NCI-H82 treated with DMSO at 0.1 percent for 48 hours (cell line): ENCODE results near the gene SLC44A3.

Experiments
- DNase-seq: peaks from one replicate; lab custom pipeline; 2025; ENCODE audit not compliant: unreplicated experiment; lab: John Stamatoyannopoulos, UW

The SLC44A3 gene

DNA sequence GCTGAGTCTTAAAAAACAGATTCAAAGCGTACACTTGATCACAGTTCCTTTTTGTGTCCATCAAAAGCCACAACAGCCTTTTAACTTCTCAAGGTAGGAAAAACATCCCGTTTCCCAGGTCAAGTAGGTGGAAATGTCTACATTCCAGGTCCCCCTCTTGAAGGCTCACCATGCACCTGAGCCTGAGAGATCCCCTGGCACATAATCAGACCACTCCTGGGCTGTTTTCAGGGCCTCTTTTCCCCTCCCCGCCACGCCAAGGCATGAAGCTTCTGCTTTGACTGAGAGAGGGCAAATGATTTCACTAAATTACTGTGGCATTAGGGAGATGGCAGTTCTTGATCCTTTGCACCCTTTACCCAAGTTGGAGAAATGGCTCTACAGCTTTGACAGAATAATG is 85.0 kb downstream of the SLC44A3 start:
- DNase-seq, result no peak

- no peak for DNase-seq
Observed at GRCh38 chr1:94906382-94906781, 86.2 kb downstream of the SLC44A3 start.

- no peak for DNase-seq
Observed at GRCh38 chr1:94907136-94907535, 87.0 kb downstream of the SLC44A3 start.

DNA sequence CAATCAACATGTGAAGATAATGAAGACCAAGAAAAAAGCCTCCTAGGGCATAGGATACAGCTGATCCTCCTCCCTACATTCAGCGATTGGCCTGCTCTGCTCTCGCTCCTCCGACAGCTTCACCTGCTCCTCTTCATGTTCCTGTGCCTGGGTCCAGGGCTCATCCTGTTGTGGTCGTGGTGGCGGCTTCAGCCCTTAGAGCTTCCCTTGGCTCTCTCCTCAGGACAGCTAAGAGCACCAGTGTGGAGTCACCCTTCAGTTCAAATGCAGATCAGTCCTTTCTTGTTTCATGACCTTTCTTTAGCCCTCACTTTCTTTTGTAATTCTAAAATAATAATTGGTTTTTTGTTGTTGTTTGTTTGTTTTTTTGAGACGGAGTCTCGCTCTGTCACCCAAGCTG is 88.0 kb downstream of the SLC44A3 start:
- DNase-seq, result no peak

- no peak for DNase-seq
Observed at GRCh38 chr1:94908965-94909364, 88.8 kb downstream of the SLC44A3 start.

DNA sequence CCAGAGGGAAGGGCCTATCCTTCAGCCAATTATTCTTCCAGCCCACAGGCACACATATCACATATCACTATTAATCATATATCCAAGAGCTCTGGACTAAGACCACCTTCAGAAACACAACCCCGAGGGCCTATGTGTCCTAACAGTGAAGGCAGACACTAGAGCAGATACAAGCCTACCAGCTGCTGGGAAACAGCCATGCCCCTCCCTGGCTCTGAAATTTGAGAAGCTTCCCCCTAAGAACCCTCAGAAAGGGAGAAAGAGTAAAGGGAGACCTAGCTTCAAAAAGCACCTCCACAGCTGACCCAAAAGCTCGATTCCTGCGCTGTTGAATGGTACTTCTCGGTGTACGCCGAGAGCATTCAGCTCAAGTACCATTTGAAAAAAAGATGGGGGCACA is 89.3 kb downstream of the SLC44A3 start:
- DNase-seq, result no peak

GRCh38 chr1:94912263-94913184 is 92.4 kb downstream of the SLC44A3 start:
- peak; percentile 3 for DNase-seq

DNA sequence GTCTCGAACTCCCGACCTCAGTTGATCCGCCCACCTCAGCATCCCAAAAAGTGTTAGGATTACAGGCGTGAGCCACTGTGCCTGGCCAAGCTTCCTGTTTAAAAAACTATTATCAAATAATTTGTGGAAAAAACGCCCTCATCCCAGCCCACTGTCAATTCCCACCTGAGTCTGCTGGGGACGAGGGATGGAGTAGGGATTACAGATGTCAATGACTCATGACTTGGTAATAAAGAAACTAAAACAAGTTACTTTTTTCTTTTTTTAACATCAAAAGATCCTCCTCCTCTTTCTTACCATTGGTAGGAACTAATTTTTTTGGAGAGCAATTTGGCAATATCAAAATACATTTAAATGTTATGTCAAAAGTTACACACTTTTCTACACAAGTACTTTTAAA is 97.1 kb downstream of the SLC44A3 start:
- DNase-seq, result no peak

- no peak for DNase-seq
Observed at GRCh38 chr1:94919241-94920030, 99.3 kb downstream of the SLC44A3 start.

DNA sequence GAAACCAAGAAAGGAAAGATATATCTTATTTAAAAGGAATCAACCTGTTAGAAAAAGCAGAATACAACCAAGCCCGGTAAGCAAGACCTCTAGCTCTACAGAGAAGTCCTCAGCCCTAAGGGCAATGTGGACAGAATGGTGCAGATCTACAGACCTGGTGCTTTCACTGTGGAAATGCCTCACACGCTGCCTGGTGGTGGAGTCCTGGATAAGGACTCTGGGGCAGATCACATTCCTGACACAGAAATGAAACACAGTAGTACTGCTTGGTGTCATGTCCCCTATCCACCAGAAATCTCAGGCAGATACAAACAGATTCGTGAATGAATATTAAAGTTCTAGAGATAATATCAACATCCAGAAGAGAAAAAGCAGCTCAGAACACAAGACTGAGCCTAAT is 99.9 kb downstream of the SLC44A3 start:
- no peak for DNase-seq

- no peak for DNase-seq
Observed at GRCh38 chr1:94921977-94922376, 101.8 kb downstream of the SLC44A3 start.

- no peak for DNase-seq
Observed at GRCh38 chr1:94922761-94923331, 102.7 kb downstream of the SLC44A3 start.

DNA sequence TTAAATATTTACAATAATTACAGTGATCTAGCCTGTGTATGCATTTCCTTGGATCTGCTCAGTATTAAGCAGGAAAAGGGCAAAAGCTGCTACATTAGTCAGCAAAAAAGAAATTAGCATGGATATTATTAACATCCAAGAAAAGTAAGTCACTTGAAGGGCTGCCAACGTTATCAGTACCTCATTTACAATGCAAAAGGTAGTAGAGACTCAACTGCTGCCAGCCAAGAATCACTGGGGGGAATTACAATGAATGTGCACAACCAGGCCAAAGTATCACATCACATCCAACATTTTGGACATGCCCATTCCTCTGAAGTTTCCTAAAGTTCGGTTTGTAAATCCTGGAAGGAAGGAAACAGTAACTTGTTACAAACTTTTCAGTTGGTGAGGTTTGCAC is 104.8 kb downstream of the SLC44A3 start:
- DNase-seq, result no peak

DNA sequence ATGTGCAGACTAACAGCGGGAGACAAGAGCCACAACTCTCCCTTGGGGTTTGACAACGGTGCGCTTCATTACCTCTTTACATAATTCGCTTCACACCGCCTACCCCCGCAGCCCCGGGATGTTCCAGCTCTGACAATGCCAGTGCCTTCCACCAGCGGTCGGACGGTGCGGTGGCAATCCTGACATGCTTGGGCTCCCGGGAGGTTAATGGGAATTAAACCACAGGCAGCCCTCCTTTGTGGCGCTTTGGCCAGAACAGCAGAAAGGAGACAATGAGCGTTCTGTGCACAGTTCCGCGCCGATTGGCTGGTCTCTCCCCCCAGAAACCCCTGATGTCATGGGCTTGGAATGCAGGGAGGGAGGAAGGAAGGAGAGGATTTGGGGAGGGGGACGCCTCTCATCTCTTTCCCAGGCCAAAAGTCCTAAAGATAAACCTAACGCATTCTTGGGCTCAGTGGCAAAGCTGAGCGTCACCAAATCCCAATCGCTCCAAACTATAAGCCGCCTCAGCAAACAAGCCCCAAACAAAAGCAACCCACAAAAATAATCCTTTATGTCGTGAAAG is 105.5 kb downstream of the SLC44A3 start:
- peak; percentile 65 for DNase-seq

DNA sequence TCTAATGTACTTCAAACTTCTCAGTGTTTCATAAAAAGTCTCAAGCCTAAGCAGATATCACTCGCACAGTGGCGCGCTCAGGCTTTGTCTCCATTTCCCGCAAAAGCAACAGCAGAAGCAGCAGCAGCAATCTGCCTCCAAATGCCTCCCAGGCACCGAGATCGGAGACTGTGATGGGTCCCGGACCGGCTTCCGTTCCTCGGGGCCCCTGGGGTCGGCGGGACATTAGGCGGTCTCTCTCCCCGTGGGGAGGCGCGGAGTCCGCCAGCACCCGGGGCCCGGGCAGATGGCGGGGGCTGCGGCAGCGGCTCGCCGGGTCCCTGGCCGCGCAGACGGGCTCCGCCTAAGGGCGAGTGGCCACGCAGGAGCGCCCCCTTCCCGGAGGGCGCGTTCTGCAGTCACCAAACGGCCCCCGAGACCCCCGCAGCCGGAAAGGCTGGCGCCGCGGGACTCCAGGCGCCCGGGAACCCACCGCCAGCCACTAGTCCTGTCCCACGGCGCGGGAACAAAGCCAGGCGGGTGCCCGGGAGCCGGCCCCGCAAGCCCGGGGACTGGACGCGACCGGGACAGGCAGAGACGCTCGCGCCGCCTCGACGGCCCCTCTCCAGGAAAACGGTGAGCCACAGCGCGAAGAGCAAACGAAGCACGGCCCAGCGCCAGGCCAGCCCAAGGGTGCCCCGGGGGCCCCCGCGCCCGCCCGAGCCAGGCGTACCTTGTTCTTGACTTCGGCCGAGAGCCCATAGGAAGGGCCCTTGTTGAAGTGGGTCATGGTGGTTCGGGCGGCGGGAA is 106.2 kb downstream of the SLC44A3 start:
- peak; percentile 30 for DNase-seq

- peak; percentile 71 for DNase-seq
Observed at GRCh38 chr1:94926915-94927404, 106.8 kb downstream of the SLC44A3 start, which contains the start of gene CNN3. Gene CNN3 (minus strand): TSS chr1:94927110. CDS start chr1:94926894, 216 bp downstream.

DNA sequence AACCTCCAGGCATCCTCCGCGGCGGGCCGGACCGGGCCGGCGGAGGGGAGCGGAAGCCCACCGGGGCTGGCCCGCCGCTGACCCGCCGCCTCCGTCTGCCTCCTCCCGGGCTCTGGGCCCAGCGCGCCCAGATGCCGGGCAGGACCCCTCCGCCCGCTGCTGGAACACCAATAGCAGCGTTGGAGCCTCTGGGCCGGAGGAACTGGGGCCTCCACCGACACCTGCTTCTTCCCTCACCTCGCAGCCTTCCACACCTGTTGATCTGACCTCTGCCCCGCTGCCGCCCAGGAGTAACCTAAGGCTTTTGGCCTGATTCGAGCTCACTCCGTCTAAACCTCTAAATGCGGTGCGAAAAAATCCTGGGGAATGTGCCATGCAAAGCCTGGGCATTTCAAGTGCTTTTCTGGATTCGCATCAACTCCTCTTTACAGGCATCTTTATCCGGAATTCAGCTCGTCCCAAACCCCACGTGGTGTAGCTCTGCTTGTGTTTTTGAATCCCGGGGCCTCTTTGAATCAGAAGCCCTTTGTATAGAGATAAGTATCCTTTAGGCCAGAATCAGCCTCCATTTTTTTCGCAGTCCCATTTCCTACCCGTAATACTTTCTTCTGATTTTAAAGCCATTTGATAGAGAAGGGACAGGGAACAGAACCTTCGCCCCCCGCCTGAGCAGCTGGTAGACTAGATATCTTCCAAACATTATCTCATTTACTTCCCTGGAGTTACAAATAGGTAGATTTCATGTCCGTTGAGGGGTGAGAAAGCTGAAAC is 107.4 kb downstream of the SLC44A3 start:
- no peak for DNase-seq

DNA sequence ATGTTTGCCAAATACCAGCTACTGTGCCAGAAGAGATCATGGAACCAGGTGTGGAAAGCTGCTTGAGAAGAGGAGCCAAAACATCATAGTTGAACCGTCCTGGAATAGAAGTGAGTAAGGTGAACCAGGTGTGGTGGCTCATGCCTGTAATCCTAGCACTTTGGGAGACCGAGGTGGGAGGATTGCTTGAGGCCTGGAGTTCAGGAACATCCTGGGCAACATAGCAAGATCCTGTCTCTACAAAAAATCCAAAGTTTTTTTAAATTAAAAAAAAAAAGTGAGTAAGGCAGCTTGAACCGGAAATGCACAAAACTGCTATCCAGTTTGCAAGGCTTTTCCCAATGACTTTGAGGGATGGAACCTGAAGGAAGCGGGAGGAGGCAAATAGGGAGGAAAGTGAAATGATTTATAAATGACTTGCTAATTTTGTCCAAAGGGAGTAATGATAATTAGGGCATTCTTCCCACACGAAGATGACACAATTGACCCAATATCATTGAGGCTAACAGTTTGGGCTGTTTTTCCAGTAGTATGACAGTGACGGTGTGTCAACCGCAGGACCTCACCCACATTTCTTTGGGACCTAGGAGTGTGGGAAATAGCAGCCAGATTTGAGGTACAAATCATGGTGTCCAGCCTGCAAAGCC is 108.3 kb downstream of the SLC44A3 start:
- DNase-seq, result no peak
